SK-N-SH treated with all-trans-retinoic acid at 6 μM for 48 hours (cell line): ENCODE data around the gene UST.

ENCODE experiments used
- ESRRG ChIP-seq: fragments of 250-450 bp; sonication (Bioruptor Pico); IDR thresholded peaks from 2 replicates; pipeline ENCODE4 v1.6.1; 2021; ENCODE audit warnings: mild to moderate bottlenecking
- ISL1 ChIP-seq: fragments of 250-450 bp; sonication (Bioruptor Pico); IDR thresholded peaks from 2 replicates; pipeline ENCODE4 v2.1.2; 2022; ENCODE audit warnings: mild to moderate bottlenecking, moderate library complexity
- RARB ChIP-seq: fragments of 250-450 bp; sonication (Bioruptor Pico); IDR thresholded peaks from 2 replicates; pipeline ENCODE4 v1.8.0; 2021; ENCODE audit warnings: mild to moderate bottlenecking, moderate library complexity
- ZC3H10 ChIP-seq: fragments of 250-450 bp; sonication (Bioruptor Pico); IDR thresholded peaks from 2 replicates; pipeline ENCODE4 v1.5.1; 2021; ENCODE audit warnings: mild to moderate bottlenecking, moderate library complexity
- ZFP30 ChIP-seq: fragments of 450-650 bp; formaldehyde crosslinking; IDR thresholded peaks from 2 replicates; pipeline ENCODE4 v1.5.0; 2022; ENCODE audit warnings: mild to moderate bottlenecking, moderate library complexity
- TF ChIP-seq, protein P1 (sequence below): fragments of 250-450 bp; sonication (Bioruptor Pico); IDR thresholded peaks from 2 replicates; pipeline ENCODE4 v1.8.0; 2020; ENCODE audit warnings: mild to moderate bottlenecking, moderate library complexity, borderline replicate concordance
- TF ChIP-seq, protein P2 (sequence below): fragments of 250-450 bp; sonication (Bioruptor Pico); IDR thresholded peaks from 2 replicates; pipeline ENCODE4 v1.5.1; 2021; ENCODE audit warnings: mild to moderate bottlenecking, moderate library complexity

DNA sequence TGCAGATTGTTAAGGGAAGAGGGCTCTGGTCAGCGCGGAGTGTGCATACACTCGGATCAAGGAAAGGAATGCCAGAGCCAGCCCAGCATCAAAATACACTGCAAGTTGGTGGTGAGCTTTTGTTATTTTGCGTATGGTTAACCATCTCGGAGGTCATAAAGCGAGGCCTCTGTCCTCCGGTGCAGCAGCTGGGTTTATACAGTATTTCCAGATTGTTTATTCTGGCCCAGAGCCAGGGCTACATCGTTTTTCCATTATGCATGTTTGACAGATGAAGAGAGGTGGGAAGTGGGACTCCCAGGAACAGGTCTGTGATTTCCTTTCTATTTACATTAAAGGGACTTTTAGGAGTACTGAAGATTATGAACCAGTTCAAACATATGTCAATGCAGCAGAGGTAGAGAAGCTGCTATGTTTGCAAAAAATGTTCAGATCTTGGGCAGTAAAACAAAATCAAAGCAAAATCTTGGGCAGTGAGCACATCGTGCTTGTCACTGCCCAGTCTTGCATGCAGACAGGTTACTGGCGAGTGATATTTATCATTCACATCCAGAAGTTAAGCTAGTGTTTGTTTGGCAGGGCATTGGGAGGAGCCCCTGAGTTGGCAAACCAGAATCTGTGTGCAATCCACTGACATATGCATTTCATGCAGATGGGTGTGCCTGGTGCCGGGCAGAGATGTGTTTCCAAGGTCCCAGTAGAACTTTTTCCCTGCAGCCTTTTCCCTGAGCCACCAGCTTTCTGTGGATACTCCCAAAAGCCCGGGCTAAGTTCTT lies 314.3 kb downstream of the UST start:
- TF ChIP-seq ESRRG (CRISPR knock-in tag), result no peak
- TF ChIP-seq ISL1, result no peak
- no peak for TF ChIP-seq RARB (CRISPR knock-in tag)
- TF ChIP-seq ZC3H10 (CRISPR knock-in tag), result no peak
- no peak for TF ChIP-seq ZFP30 (CRISPR knock-in tag)
- TF ChIP-seq, protein P1, sequence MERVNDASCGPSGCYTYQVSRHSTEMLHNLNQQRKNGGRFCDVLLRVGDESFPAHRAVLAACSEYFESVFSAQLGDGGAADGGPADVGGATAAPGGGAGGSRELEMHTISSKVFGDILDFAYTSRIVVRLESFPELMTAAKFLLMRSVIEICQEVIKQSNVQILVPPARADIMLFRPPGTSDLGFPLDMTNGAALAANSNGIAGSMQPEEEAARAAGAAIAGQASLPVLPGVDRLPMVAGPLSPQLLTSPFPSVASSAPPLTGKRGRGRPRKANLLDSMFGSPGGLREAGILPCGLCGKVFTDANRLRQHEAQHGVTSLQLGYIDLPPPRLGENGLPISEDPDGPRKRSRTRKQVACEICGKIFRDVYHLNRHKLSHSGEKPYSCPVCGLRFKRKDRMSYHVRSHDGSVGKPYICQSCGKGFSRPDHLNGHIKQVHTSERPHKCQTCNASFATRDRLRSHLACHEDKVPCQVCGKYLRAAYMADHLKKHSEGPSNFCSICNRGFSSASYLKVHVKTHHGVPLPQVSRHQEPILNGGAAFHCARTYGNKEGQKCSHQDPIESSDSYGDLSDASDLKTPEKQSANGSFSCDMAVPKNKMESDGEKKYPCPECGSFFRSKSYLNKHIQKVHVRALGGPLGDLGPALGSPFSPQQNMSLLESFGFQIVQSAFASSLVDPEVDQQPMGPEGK (CRISPR knock-in tag), result no peak
- TF ChIP-seq, protein P2, sequence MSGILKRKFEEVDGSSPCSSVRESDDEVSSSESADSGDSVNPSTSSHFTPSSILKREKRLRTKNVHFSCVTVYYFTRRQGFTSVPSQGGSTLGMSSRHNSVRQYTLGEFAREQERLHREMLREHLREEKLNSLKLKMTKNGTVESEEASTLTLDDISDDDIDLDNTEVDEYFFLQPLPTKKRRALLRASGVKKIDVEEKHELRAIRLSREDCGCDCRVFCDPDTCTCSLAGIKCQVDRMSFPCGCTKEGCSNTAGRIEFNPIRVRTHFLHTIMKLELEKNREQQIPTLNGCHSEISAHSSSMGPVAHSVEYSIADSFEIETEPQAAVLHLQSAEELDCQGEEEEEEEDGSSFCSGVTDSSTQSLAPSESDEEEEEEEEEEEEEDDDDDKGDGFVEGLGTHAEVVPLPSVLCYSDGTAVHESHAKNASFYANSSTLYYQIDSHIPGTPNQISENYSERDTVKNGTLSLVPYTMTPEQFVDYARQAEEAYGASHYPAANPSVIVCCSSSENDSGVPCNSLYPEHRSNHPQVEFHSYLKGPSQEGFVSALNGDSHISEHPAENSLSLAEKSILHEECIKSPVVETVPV (CRISPR knock-in tag), result no peak
